ENCODE measurements around the gene SLC8A1.

The SLC8A1 gene

GRCh38 chr2:40394597-40394996, 57.3 kb downstream of the SLC8A1 start:
- ATAC-seq (ENCODE audit: insufficient read depth, low read depth) (no peak), DNase-seq (no peak)
- Histone ChIP-seq H3K4me3 (ENCODE audit: low read depth in 1 of 2, low read length in 2 of 2) (no peak overlapping the region), H2AFZ (ENCODE audit: low read depth, low read length) (no peak overlapping the region), H3K4me1 (ENCODE audit: insufficient read depth, low read length) (peaks cover 46% of the 10 kb centered on the region), H3K4me2 (ENCODE audit: insufficient read depth, low read length) (no peak overlapping the region), H3K9me3 (ENCODE audit: insufficient read depth, low read length, severe bottlenecking) (no peaks in the 10 kb centered on the region), H3K27me3 (ENCODE audit: insufficient read depth, low read length, poor library complexity) (no peaks in the 10 kb centered on the region), H3K36me3 (ENCODE audit: insufficient read depth, low read length) (no peaks in the 10 kb centered on the region), H3K79me2 (ENCODE audit: insufficient read depth, low read length) (peaks cover 35% of the 10 kb centered on the region), H3K9ac (ENCODE audit: low read depth, low read length) (no peak overlapping the region), H3K27ac (ENCODE audit: low read length) (no peak overlapping the region), H4K20me1 (ENCODE audit: insufficient read depth, low read length) (no peaks in the 10 kb centered on the region; the same call in 1 of the 2 replicates)
- no peak for TF ChIP-seq EZH2 (IDR thresholded peaks at IDR 0.05; ENCODE audit: borderline replicate concordance, low read depth, low read length, severe bottlenecking)
- TF ChIP-seq, protein P1, sequence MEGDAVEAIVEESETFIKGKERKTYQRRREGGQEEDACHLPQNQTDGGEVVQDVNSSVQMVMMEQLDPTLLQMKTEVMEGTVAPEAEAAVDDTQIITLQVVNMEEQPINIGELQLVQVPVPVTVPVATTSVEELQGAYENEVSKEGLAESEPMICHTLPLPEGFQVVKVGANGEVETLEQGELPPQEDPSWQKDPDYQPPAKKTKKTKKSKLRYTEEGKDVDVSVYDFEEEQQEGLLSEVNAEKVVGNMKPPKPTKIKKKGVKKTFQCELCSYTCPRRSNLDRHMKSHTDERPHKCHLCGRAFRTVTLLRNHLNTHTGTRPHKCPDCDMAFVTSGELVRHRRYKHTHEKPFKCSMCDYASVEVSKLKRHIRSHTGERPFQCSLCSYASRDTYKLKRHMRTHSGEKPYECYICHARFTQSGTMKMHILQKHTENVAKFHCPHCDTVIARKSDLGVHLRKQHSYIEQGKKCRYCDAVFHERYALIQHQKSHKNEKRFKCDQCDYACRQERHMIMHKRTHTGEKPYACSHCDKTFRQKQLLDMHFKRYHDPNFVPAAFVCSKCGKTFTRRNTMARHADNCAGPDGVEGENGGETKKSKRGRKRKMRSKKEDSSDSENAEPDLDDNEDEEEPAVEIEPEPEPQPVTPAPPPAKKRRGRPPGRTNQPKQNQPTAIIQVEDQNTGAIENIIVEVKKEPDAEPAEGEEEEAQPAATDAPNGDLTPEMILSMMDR (IDR thresholded peaks at IDR 0.05; ENCODE audit: borderline replicate concordance, extremely low read depth, low read length, poor library complexity, severe bottlenecking), result no peak

DNA sequence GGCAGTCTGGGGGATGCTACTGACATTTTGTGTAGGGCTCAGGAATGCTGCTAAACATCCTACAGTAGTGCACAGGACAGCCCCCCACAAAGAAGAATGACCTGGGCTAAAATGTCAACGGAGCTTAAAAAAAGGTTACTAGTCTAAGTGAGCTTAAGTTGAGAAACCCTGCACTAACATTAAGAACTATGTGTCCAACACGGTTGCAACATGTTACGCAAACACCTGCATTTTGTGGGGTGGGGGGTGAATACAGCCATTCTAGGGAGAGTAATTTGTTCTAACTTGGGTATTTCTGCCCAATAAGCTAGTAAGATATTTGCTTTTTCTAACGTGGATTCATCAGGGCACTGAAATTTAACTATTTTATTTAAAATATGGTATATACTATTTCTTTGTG, 57.9 kb downstream of the SLC8A1 start:
- Histone ChIP-seq H3K9me3 (ENCODE audit: insufficient read depth, low read length, severe bottlenecking) (no peaks in the 10 kb centered on the region), H3K4me1 (ENCODE audit: insufficient read depth, low read length) (peaks cover 46% of the 10 kb centered on the region), H3K27me3 (ENCODE audit: insufficient read depth, low read length, poor library complexity) (no peaks in the 10 kb centered on the region), H3K9ac (ENCODE audit: low read depth, low read length) (no peak overlapping the region), H3K36me3 (ENCODE audit: insufficient read depth, low read length) (no peaks in the 10 kb centered on the region), H3K27ac (ENCODE audit: low read length) (no peak overlapping the region), H2AFZ (ENCODE audit: low read depth, low read length) (no peak overlapping the region), H3K4me3 (ENCODE audit: low read depth in 1 of 2, low read length in 2 of 2) (no peak overlapping the region), H4K20me1 (ENCODE audit: insufficient read depth, low read length) (no peaks in the 10 kb centered on the region; the same call in 1 of the 2 replicates), H3K4me2 (ENCODE audit: insufficient read depth, low read length) (no peak overlapping the region), H3K79me2 (ENCODE audit: insufficient read depth, low read length) (peaks cover 32% of the 10 kb centered on the region)
- DNase-seq (no peak), ATAC-seq (ENCODE audit: insufficient read depth, low read depth) (no peak)
- no peak for TF ChIP-seq EZH2 (IDR thresholded peaks at IDR 0.05; ENCODE audit: borderline replicate concordance, low read depth, low read length, severe bottlenecking)
- TF ChIP-seq, protein P1 (IDR thresholded peaks at IDR 0.05; ENCODE audit: borderline replicate concordance, extremely low read depth, low read length, poor library complexity, severe bottlenecking), result no peak

GRCh38 chr2:40388161-40388560, 63.7 kb downstream of the SLC8A1 start:
- DNase-seq, result no peak
- no peak overlapping the region for H3K27ac ChIP-seq (ENCODE audit: low read length)
- H3K79me2 ChIP-seq (ENCODE audit: insufficient read depth, low read length), result peaks cover 15% of the 10 kb centered on the region; the same call in 1 of the 2 replicates
- TF ChIP-seq, protein P1 (IDR thresholded peaks at IDR 0.05; ENCODE audit: borderline replicate concordance, extremely low read depth, low read length, poor library complexity, severe bottlenecking), result no peak
- no peak for TF ChIP-seq EZH2 (IDR thresholded peaks at IDR 0.05; ENCODE audit: borderline replicate concordance, low read depth, low read length, severe bottlenecking)
- ATAC-seq (ENCODE audit: insufficient read depth, low read depth), result no peak
- no peak overlapping the region for H3K9ac ChIP-seq (ENCODE audit: low read depth, low read length)
- H2AFZ ChIP-seq (ENCODE audit: low read depth, low read length), result no peak overlapping the region
- no peak overlapping the region for H3K4me3 ChIP-seq (ENCODE audit: low read depth in 1 of 2, low read length in 2 of 2)
- no peak overlapping the region for H3K4me2 ChIP-seq (ENCODE audit: insufficient read depth, low read length)
- peaks cover 16% of the 10 kb centered on the region for H3K4me1 ChIP-seq (ENCODE audit: insufficient read depth, low read length)
- no peaks in the 10 kb centered on the region for H3K9me3 ChIP-seq (ENCODE audit: insufficient read depth, low read length, severe bottlenecking)
- no peaks in the 10 kb centered on the region for H4K20me1 ChIP-seq (ENCODE audit: insufficient read depth, low read length)
- H3K36me3 ChIP-seq (ENCODE audit: insufficient read depth, low read length), result no peaks in the 10 kb centered on the region; the same call in 1 of the 2 replicates
- H3K27me3 ChIP-seq (ENCODE audit: insufficient read depth, low read length, poor library complexity), result no peaks in the 10 kb centered on the region

- Histone ChIP-seq H4K20me1 (ENCODE audit: insufficient read depth, low read length) (no peaks in the 10 kb centered on the region), H2AFZ (ENCODE audit: low read depth, low read length) (no peak overlapping the region), H3K4me1 (ENCODE audit: insufficient read depth, low read length) (no peaks in the 10 kb centered on the region), H3K4me3 (ENCODE audit: low read depth in 1 of 2, low read length in 2 of 2) (no peak overlapping the region), H3K79me2 (ENCODE audit: insufficient read depth, low read length) (peaks cover 5% of the 10 kb centered on the region; the same call in 1 of the 2 replicates), H3K27ac (ENCODE audit: low read length) (no peak overlapping the region), H3K27me3 (ENCODE audit: insufficient read depth, low read length, poor library complexity) (no peaks in the 10 kb centered on the region), H3K9ac (ENCODE audit: low read depth, low read length) (no peak overlapping the region), H3K36me3 (ENCODE audit: insufficient read depth, low read length) (no peaks in the 10 kb centered on the region; the same call in 1 of the 2 replicates), H3K4me2 (ENCODE audit: insufficient read depth, low read length) (no peak overlapping the region), H3K9me3 (ENCODE audit: insufficient read depth, low read length, severe bottlenecking) (peaks cover 14% of the 10 kb centered on the region)
- ATAC-seq (ENCODE audit: insufficient read depth, low read depth) (no peak), DNase-seq (no peak)
- no peak for TF ChIP-seq EZH2 (IDR thresholded peaks at IDR 0.05; ENCODE audit: borderline replicate concordance, low read depth, low read length, severe bottlenecking)
- TF ChIP-seq, protein P1 (IDR thresholded peaks at IDR 0.05; ENCODE audit: borderline replicate concordance, extremely low read depth, low read length, poor library complexity, severe bottlenecking), result no peak
Observed at GRCh38 chr2:40386177-40386576, 65.7 kb downstream of the SLC8A1 start.
